ENCODE results near the gene IGFBP7. TPM values are rescaled to one million over a fixed set of nuclear protein-coding genes. Genes with fewer than 3 reads are reported as not detected.

The IGFBP7 gene
- polyA plus RNA-seq, 1 experiment: 655 TPM

- POLR2A ChIA-PET: interaction anchor here (2.2 kb wide), 1 partner anchor 11 kb away, joined by 7 read pairs; no protein-coding TSS in a partner anchor
- no peaks in the 10 kb centered on the region for H3K9me3 ChIP-seq (ENCODE audit: control insufficient read depth, insufficient read depth, low read length)
- no peak overlapping the region for H3K4me3 ChIP-seq (ENCODE audit: low read depth, low read length)
- no peak for TF ChIP-seq CTCF (IDR thresholded peaks at IDR 0.05; ENCODE audit: low read depth, low read length)
- no peak for DNase-seq (ENCODE audit: low read depth, low spot score)
- H3K27ac ChIP-seq (ENCODE audit: low read depth, low read length): no peak overlapping the region
- CTCF ChIA-PET: interaction anchor here (1.2 kb wide), 1 partner anchor 72 kb away, joined by 7 read pairs; no protein-coding TSS in a partner anchor
- H3K27me3 ChIP-seq (ENCODE audit: control insufficient read depth, insufficient read depth, low read length): no peaks in the 10 kb centered on the region
Measured at GRCh38 chr4:57091657-57092162, 18.5 kb downstream of the IGFBP7 start.

GRCh38 chr4:57090079-57090478, 20.1 kb downstream of the IGFBP7 start:
- no peak overlapping the region for H3K4me3 ChIP-seq (ENCODE audit: low read depth, low read length)
- no peak for DNase-seq (ENCODE audit: low read depth, low spot score)
- no peak for TF ChIP-seq CTCF (IDR thresholded peaks at IDR 0.05; ENCODE audit: low read depth, low read length)
- no peak overlapping the region for H3K27ac ChIP-seq (ENCODE audit: low read depth, low read length)
- CTCF ChIA-PET: interaction anchor here (1.0 kb wide), 1 partner anchor 19 kb away, joined by 4 read pairs; no protein-coding TSS in a partner anchor
- no peaks in the 10 kb centered on the region for H3K9me3 ChIP-seq (ENCODE audit: control insufficient read depth, insufficient read depth, low read length)
- no peaks in the 10 kb centered on the region for H3K27me3 ChIP-seq (ENCODE audit: control insufficient read depth, insufficient read depth, low read length)
- POLR2A ChIA-PET: interaction anchor here (2.2 kb wide), 1 partner anchor 9 kb away, joined by 7 read pairs; no protein-coding TSS in a partner anchor

GRCh38 chr4:57089549-57089948, 20.6 kb downstream of the IGFBP7 start:
- H3K4me3 ChIP-seq (ENCODE audit: low read depth, low read length): no peak overlapping the region
- H3K9me3 ChIP-seq (ENCODE audit: control insufficient read depth, insufficient read depth, low read length): no peaks in the 10 kb centered on the region
- ChIA-PET CTCF (interaction anchor here (0.7 to 1.0 kb wide), 2 partner anchors 9 to 19 kb away, joined by 3 to 4 read pairs; no protein-coding TSS in a partner anchor), POLR2A (no interaction called here)
- no peaks in the 10 kb centered on the region for H3K27me3 ChIP-seq (ENCODE audit: control insufficient read depth, insufficient read depth, low read length)
- TF ChIP-seq CTCF (IDR thresholded peaks at IDR 0.05; ENCODE audit: low read depth, low read length): no peak
- no peak for DNase-seq (ENCODE audit: low read depth, low spot score)
- H3K27ac ChIP-seq (ENCODE audit: low read depth, low read length): no peak overlapping the region

- ChIA-PET POLR2A (no interaction called here), CTCF (no interaction called here)
- Histone ChIP-seq H3K27ac (ENCODE audit: low read depth, low read length) (no peak overlapping the region), H3K4me3 (ENCODE audit: low read depth, low read length) (no peak overlapping the region), H3K27me3 (ENCODE audit: control insufficient read depth, insufficient read depth, low read length) (no peaks in the 10 kb centered on the region), H3K9me3 (ENCODE audit: control insufficient read depth, insufficient read depth, low read length) (no peaks in the 10 kb centered on the region)
- TF ChIP-seq CTCF (IDR thresholded peaks at IDR 0.05; ENCODE audit: low read depth, low read length): no peak
- no peak for DNase-seq (ENCODE audit: low read depth, low spot score)
Measured at GRCh38 chr4:57086031-57086723, 24.0 kb downstream of the IGFBP7 start.

- DNase-seq (ENCODE audit: low read depth, low spot score): no peak
- Histone ChIP-seq H3K9me3 (ENCODE audit: control insufficient read depth, insufficient read depth, low read length) (no peaks in the 10 kb centered on the region), H3K27me3 (ENCODE audit: control insufficient read depth, insufficient read depth, low read length) (no peaks in the 10 kb centered on the region), H3K4me3 (ENCODE audit: low read depth, low read length) (no peak overlapping the region), H3K27ac (ENCODE audit: low read depth, low read length) (no peak overlapping the region)
- POLR2A ChIA-PET: interaction anchor here (0.6 kb wide), 1 partner anchor 444 kb away, joined by 4 read pairs; no protein-coding TSS in a partner anchor
- CTCF ChIA-PET: no interaction called here
- no peak for TF ChIP-seq CTCF (IDR thresholded peaks at IDR 0.05; ENCODE audit: low read depth, low read length)
Measured at GRCh38 chr4:57085278-57085677, 24.9 kb downstream of the IGFBP7 start.
